ENCODE data around the gene LRRC75A.
A peak's percentile ranks its signal among the peaks of the same experiment; 100 is the strongest.
"Not testable (repeated sequence)": the region's sequence is repeated elsewhere in the genome, so short reads cannot be mapped to it uniquely, and the experiment has no call there.

The LRRC75A gene, protein sequence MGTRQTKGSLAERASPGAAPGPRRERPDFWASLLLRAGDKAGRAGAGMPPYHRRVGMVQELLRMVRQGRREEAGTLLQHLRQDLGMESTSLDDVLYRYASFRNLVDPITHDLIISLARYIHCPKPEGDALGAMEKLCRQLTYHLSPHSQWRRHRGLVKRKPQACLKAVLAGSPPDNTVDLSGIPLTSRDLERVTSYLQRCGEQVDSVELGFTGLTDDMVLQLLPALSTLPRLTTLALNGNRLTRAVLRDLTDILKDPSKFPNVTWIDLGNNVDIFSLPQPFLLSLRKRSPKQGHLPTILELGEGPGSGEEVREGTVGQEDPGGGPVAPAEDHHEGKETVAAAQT

DNA sequence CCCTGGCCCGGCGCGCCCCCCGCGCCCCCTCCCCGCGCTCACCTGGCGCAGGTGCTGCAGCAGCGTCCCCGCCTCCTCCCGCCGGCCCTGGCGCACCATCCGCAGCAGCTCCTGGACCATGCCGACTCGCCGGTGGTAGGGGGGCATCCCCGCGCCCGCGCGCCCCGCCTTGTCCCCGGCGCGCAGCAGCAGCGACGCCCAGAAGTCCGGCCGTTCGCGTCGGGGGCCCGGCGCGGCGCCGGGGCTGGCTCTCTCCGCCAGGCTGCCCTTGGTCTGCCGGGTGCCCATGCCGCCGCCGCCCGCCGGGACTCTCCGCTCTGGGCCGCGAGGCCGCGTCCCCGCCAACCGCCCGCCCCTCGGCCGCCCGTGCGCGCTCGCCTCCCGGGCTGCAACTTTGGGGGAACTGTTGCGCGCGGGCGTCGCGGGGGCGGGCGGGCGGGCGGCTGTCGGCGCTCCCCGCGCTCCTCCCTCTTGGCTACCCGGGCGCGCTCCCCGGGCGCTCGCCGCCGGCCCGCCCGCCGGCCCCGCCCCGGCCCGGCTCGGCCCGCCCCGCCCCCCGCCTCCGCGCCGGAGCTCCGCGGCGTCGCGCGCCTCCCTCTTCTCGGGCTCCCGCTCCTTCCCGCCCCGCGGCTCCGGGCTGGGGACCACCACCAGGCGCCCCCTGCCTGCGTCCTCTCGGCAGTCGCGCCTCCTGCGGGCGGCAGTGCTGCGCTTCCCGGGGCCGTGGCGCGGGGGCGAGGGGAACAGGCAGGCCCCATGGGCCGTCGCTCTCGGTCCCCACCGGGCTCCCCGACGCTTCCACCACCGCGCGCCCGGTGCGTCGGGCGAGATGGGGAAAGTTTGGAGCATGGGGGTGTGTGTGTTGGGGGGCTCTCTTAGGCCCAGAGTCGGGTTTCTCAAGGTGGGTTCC is at the start of gene LRRC75A:
TSS of gene LRRC75A (minus strand) at position 491 of the 910 bp plus-strand sequence. CDS start at position 288, 203 bp downstream.
- peak; percentile 45 for DNase-seq (ENCODE audit: low read depth)

DNA sequence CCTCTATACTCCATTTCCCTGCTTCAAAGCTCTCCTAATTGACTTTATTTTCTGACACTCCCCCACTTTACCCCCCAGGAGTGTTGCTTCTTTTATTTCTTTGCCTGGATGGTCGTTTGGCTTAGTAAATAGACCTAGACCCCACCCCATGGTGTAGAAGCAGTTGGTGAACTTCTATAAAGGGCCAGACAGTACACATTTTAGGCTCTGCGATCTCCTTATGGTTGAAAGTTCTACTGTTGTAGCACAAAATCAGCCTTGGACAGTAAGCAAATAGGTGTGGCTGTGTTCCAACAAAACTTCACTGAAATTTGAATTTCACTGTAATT is 45.1 kb upstream of the LRRC75A start:
- DNase-seq (ENCODE audit: low read depth) = no peak

DNA sequence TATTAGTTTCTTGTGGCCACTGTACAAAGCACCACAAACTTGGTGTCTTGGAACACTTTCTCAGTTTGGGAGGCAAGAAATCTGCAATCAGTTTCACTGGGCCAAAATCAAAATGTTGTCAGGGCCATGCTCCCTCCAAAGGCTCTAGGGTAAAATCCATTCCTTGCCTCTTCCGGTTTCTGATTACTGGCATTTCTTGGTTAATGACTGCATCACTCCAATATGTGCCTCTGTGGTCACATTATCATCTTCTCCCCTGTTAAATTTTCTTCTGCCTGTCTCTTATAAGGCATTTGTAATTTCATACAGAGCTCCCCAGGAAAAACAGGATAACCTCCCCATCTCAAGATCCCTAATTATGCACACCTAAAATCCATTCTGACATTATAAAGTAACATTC is 42.2 kb upstream of the LRRC75A start:
- DNase-seq (ENCODE audit: low read depth) = no peak

DNA sequence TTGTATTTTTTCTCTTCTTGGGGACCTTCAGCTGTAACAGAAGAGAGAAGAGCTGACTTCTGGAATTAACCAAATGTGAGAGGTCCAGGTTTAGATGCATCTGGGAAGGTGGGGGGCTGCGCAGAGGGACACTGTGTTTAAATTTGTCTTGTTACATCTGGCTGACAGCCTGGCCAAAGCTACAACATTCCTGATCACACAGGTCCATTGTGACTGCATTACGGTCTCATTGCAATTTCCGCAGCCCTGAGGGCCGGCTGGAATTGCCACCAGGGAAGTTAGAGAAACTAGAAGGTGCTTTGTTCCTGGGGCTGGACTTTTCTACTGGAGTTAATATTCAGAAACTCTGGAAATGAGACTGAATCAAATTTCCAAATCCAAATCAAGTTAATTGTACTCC is 37.9 kb upstream of the LRRC75A start:
- DNase-seq (ENCODE audit: low read depth) = no peak

DNA sequence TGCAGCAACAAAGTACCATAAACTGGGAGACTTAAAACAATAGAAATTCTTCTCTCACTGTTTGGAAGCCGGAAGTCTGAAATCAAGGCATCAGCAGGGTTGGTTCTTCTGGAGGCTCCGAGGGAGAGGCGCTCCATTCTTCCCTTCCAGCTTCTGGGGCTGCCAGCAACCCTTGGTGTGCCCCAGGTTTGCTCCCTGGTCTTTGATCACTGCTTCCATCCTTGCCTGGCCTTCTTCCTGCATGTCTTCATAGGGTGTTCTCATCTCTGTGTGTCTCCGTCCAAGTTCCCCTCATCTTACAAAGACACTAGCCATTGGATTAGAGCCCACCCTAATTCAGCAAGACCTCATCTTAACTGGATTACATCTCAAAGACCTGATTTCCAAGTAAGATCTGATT is 35.3 kb upstream of the LRRC75A start:
- DNase-seq (ENCODE audit: low read depth) = no peak

DNA sequence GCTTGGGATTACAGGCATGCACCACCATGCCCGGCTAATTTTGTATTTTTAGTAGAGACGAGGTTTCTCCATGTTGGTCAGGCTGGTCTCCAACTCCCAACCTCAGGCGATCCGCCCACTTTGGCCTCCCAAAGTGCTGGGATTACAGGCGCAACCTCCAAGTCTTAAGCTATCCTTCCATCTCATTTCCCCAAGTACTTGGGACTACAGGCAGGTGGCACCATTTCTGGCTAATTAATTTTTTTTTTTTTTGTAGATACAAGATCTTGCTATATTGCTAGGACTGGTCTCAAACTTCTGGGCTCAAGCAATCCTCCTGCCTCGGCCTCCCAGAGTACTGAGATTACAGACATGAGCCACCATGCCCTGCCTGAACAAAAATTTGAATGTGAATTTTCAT is 33.6 kb upstream of the LRRC75A start:
- DNase-seq (ENCODE audit: low read depth) = not testable (repeated sequence)

DNA sequence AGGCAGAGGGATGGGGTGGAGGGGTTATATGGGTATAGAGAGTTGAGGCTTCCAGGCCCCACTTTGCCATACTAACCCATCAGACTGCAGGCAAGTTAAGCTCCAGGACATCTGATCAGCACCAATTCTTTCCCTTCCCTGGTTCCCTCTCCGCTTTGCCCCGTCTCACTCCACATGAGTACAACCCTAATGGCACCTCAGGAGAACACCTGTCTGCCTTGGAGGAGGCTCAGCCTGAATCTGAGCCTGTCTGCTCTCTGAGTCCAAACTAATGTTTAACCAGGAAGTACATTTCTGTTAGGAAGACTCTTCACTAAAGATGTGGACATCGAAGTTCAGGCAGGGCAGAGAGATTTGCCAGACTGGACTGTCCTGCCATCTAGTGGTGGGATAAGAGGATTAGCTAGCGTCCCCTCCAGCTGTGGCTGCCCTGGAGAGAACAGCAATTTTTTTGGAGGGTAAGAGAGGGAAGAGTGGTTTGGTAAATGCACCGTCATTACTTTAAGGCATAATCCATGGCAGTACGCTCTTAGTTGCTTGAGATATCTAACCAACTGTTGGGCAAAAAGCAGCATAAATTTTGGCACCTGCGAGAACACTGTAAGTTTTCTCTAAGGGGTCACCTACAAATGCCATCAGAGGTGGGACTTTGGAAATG is 29.2 kb upstream of the LRRC75A start:
- DNase-seq (ENCODE audit: low read depth) = peak; percentile 25

DNA sequence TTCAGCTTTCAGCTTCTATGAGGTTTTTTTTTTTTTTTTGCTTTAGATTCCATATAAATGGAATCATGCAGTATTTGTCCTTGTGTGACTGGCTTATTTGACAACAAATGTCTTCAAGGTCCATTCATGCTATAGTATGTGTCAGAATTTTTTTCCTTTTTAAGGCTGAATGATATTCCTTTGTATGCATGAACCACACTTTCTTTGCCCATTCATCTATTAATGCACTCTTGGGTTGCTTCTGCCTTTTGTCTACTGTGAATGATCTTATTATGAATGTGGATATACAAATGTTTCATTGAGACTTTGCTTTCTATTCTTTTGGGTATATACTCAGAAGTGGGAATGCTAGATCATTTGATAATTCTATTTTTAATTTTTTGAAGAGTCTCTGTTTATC is 27.0 kb upstream of the LRRC75A start:
- no peak for DNase-seq (ENCODE audit: low read depth)

DNA sequence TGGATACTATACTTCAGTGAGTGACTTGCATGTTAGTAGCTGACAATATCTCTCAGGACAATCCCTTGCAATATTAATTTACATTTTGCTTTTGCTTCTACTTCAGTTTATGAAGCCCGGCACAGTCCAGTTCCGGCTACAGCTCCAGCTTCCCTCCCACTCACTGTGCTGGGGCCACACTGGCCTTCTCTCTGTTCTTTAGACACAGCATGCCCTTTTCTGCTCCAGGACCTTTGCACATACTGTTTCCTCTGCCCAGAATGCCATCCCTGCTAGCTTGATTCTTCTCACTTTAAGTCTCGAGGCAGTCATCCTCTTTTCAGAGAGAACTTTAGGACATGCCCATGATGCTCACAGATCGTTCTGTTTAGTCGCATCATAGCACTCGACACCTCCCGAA is 25.5 kb upstream of the LRRC75A start:
- DNase-seq (ENCODE audit: low read depth) = no peak

DNA sequence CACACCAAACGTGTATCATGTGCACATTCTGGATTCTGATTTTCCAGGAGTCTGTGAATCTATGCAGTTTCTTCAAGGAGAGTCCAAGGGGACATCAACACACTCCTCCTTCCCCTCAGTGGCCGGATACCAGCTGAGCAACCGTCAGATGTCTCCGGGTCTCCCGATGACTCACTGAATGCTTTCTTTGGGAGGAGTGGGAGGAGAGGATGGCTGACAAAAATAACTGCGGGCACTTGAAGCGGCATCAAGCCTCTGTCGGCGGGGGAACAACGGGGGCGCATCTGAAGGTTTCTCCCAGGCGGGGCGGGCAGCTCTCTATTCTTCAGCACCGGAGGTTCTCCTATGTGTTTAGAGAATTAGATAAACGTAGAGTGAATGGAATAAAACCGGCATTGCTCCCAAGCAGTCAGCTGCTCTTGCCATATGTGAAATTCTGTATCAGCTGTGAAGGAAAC is 24.6 kb upstream of the LRRC75A start:
- no peak for DNase-seq (ENCODE audit: low read depth)

DNA sequence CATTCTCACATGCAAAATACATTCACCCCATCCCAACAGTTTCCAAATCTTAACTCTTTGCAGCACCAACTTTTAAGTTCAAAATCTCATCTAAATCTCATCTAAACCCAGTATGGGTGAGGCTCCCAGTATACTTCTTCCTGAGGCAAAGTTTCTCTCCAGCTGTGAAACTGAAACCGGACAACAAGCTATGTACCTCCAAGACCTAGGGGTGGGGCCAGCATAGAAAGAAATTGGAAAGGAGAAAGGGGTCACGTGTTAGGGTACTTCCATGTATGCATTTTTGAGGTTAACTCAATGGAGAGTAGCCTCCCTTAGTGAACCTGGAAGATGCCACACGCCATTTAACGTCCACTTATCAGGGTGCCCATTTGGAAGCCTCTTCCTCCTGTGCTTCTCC is 23.9 kb upstream of the LRRC75A start:
- DNase-seq (ENCODE audit: low read depth) = no peak

DNA sequence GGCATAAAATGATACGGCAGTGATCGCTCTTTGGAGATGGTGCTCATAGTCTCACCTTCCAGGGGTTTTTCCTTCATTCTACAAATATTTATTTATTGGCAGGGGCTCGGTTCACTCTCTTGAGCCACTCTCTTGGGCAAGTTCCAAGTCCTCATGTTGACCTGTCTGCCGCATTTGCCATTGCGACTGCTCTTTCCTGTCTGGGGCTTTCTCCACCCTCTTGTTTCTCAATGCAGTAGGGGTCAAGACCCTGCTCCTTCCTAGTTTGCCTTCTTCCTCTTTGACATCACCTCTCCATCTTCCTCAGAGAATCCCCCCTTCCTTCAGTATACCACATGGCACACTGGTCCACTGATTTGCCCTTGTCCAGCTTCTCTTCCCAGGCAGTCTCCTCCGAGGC is 21.9 kb upstream of the LRRC75A start:
- no peak for DNase-seq (ENCODE audit: low read depth)

DNA sequence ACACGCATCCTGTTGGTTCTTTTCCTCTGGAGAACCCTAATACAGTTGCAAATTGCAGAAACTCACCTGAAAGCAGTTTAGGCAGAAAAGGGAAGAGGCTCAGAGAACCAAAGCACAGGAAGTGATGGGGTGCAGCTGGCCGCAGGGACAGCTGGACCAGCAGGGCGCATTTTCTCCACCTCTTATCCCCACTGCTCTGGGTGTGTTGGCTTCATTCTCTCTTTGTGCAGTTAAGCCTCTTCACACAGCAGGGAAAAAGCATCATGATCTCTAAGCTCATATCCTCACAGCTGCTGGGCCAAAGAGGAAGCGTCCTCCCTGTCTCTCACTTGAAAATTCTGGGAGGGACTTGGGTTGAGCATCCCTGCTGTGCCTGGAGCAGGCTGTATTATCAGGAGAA is 20.0 kb upstream of the LRRC75A start:
- no peak for DNase-seq (ENCODE audit: low read depth)

DNA sequence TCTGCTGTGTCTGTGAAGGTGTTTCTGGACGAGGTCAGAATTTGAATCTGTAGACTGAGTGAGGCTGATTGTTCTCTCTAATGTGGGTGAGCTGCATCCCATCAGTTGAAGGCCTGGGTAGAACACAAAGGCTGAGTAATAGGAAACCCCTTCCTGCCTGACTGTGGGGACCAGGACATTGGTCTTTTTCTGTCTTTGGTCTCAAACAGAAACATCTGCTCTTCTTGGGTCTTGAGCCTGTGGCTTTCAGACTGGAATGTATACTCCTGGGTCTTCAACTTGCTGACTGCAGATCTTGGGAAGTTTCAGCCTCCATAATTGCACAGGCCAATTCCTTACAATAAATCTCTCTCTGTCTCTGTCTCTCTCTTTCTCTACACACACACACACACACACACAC is 19.6 kb upstream of the LRRC75A start:
- DNase-seq (ENCODE audit: low read depth) = no peak

DNA sequence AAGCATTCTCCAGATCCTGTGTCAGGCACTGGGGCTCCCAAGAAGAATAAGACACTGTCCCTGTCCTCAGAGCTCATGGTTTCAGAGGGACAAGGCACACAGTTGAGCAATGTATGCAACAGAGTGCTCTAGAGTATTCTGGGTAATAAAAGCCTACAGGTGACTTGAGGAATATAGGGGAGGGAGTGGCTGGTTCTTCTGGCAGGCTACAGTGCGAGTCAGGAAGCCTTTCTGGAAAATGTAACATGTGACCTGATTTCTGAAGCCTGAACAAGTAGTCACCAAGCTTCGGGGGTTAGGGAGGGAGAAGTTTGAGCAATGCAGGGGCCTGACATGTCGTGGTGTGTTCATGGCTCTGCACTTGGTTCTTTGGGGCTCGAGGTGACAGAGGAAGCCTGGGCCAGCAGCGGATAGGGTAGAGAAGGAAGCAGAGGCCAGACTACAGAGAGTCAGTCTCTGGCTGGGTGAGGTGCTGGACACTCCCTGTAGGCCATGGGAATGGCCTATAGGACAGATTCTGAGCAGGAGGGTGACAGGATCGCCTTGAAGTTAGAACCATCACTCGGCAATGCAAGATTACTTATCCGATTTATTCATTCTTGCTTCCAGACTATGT is 16.0 kb upstream of the LRRC75A start:
- no peak for DNase-seq (ENCODE audit: low read depth)

DNA sequence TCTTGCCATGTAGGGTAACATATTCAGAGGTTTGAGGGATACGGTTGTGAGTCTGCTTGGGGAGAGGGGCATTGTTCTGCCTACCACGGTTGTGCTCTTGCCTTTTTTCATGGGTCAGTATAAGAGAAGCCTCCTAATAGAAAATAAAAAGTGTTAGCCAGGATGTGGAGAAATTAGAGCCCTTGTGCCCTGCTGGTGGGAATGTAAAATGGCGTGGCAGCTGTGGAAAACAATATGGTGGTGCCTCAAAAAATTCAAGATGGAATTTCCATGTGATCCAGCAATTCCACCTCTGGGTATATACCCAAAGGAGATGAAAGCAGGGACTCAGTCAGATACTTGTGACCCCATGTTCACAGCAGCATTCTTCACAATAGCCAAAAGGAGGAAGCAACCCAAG is 14.2 kb upstream of the LRRC75A start:
- DNase-seq (ENCODE audit: low read depth) = no peak

DNA sequence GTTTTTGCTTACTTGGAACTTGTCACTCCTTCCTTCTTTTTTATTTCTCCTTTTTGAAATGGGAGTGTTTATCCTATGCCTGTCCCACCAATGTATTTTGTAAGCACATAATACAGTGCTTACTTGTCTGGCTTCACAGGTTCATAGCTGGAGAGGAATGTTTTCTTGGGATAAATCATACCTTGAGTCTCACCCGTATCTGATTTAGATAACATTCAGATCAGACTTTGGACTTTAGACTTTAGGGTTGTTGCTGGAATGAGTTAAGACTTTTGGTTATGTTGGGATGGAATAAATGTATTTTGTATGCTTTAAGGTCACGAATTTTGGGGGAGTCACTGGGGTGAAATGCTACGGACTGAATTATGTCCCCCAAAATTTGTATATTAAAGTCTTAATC is 13.0 kb upstream of the LRRC75A start:
- no peak for DNase-seq (ENCODE audit: low read depth)

DNA sequence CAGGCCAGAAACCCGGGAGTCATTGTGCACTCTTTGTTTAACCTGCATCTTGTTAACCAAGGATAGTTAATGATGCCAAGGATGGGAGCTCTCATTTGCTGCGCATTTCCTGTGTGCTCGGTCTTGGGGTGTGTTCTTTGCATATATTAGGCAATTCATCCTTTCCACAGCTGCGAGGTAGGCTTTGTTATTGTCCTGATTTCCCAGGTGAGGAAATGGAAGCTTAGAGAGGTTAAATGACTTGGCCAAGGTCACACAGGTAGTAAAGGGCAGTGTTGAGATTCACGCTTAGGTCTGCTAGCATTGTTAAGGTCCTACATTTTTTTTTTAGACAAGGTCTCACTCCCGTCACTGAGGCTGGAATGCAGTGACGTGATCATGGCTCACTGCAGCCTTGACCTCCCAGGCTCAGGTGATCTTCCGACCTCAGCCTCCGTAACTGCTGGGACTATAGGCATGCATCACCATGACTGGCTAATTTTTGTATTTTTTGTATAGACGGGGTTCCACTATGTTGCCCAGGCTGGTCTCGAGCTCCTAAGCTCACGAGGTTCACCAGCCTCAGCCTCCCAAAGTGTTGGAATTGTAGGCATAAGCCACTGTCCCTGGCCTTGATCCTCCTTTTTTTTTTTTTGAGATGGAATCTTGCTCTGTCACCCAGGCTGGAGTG is 5.0 kb upstream of the LRRC75A start:
- DNase-seq (ENCODE audit: low read depth) = no peak

DNA sequence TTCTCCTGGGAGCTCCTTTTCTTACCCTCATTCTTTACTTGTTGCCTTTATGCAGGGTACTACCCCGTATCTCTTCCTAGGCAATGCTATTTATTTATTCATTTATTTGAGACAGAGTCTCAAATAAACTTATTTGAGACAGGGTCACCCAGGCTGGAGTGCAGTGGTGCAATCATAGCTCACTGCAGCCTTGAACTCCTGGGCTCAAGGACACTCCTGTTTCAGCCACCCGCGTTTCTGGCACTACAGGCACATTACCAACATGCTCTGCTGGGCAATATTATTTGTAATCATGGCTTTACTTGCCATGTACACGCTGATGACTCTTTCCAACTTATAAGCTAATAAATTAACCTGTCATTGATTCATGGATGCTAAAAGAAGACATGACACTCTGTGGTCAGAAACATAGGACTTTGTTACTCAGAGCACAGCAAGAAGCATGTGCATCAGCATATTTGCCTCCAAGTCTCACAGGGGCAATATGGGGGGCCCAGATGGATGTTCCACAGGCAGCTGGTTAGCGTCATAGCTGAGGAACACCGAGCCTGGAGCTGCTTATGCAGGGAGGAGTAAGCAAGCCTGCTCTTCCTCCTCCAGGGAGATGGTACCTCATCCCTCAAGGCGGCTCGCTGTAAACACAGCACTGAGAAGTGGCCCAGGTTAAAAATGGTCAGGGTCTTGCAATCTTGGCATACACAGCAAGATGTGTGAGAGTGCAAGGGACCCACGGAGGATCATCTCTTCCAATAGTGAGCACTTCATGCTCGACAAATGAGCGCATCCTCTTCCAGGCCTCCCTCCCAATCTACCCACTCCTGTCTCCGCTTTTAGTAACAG is 4.2 kb upstream of the LRRC75A start:
- no peak for DNase-seq (ENCODE audit: low read depth)

DNA sequence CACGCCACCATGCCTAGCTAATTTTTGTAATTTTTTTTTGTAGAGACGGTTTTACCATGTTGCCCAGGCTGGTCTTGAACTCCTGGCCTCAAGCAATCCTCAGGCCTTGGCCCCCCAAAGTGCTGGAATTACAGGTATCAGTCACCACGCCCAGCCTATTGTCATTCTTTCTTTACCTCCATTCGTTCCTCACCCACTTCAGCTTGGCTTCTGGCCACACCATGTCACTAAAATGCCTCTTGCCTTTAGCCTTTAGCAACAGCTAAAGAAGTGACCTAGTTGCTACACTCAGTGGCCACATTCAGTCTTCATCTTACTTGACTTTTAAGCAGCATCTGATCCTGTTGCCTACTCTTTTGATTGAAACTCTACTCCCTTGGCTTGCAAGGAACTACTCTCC is 3.6 kb upstream of the LRRC75A start:
- DNase-seq (ENCODE audit: low read depth) = no peak

DNA sequence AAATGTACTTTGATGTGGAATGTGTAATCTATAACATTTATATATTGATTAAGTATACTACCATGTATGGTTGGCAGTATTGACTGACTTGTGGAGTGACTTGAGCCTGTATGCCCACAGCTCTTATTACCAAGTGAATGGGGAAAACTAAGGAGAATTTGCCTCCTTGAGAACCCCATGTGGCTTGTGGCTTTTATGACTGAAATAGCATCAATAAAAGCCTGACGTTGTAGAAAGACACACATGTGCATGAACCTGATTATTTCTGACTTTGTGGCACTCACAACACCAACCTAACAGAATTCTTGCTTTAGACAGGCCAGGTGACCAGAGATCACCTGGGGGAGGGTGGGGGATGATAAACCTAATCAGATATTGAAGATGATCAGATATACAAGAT is 2.1 kb upstream of the LRRC75A start:
- DNase-seq (ENCODE audit: low read depth) = no peak

Data from stimulated activated CD8-positive, alpha-beta memory T cell treated with anti-CD3 and anti-CD28 coated beads, Interleukin-4, amount 100 ng/mL, for 24 hours (primary cell).